ENCODE data around the gene PPL. TPM values are rescaled to one million over a fixed set of nuclear protein-coding genes. Genes with fewer than 3 reads are reported as not detected.
A peak's percentile ranks its signal among the peaks of the same experiment; 100 is the strongest.

Gene PPL
- total RNA-seq, 1 experiment from 2014 or later, result 56.4 TPM

- peak; percentile 56; the same call in 1 of the 2 replicates for TF ChIP-seq SRF (IDR thresholded peaks at IDR 0.05; ENCODE audit: low read depth)
- TF ChIP-seq MAX (IDR thresholded peaks at IDR 0.05), result peak; percentile 78
- TF ChIP-seq ZFX (IDR thresholded peaks at IDR 0.05), result no peak
Measured at GRCh38 chr16:4882633-4883285, 54.2 kb downstream of the PPL start (continued).

- Histone ChIP-seq H3K4me2 (ENCODE audit: low read length) (peak overlapping the region; percentile 55), H3K27ac (ENCODE audit: low read depth, low read length) (peak overlapping the region; percentile 45), H3K9me2 (ENCODE audit: insufficient read depth) (no peaks in the 10 kb centered on the region), H2AFZ (ENCODE audit: low read depth, low read length, poor library complexity, severe bottlenecking) (no peak overlapping the region), H3K36me3 (ENCODE audit: control insufficient read depth in 1 of 2, insufficient read depth in 2 of 2, low read length in 2 of 2) (peaks cover 31 to 52% of the 10 kb centered on the region in 2 experiments), H3K9ac (ENCODE audit: low read length) (0 out of 2 replicates have a peak overlapping the region, but pooled peaks have one; percentile 2), H3K27me3 (ENCODE audit: insufficient read depth, low read length) (no peaks in the 10 kb centered on the region), H3K4me3 (replicated peaks in 1 of 2; ENCODE audit: low read depth in 1 of 2, low read length in 2 of 2) (no peak overlapping the region), H4K20me1 (ENCODE audit: insufficient read depth) (peaks cover 8% of the 10 kb centered on the region; the same call in 1 of the 2 replicates), H3K4me1 (ENCODE audit: control insufficient read depth in 1 of 2, insufficient read depth in 2 of 2, low read length in 2 of 2) (peaks cover 21 to 27% of the 10 kb centered on the region in 2 experiments), H3K9me3 (ENCODE audit: control insufficient read depth in 1 of 2, insufficient read depth in 1 of 2, low read depth in 1 of 2, low read length in 2 of 2) (no peaks in the 10 kb centered on the region; a peak in 1 of 4 replicates), H3K79me2 (ENCODE audit: insufficient read depth, low read length) (no peaks in the 10 kb centered on the region)
- intact Hi-C loops (cut with micrococcal nuclease), result loop anchor here (1.0 to 2.0 kb wide), 2 partner anchors 63 to 75 kb away; no protein-coding TSS in a partner anchor
- no peak for TF ChIP-seq CEBPB (IDR thresholded peaks at IDR 0.05; ENCODE audit: low read depth)
- TF ChIP-seq ZBTB33 (IDR thresholded peaks at IDR 0.05; ENCODE audit: extremely low read depth, insufficient replicate concordance, low read length), result no peak
- no peak for TF ChIP-seq EZH2 (IDR thresholded peaks at IDR 0.05)
- TF ChIP-seq POLR2A (IDR thresholded peaks at IDR 0.05; ENCODE audit: borderline replicate concordance, extremely low read depth, insufficient read depth, insufficient read length), result no peak
- TF ChIP-seq ZNF274 (IDR thresholded peaks at IDR 0.05; ENCODE audit: low read depth, low read length), result no peak
- no peak for TF ChIP-seq ELF1 (IDR thresholded peaks at IDR 0.05; ENCODE audit: borderline replicate concordance, low read depth)
- TF ChIP-seq EGR1 (IDR thresholded peaks at IDR 0.05; ENCODE audit: low read depth), result no peak
- TF ChIP-seq FOSL1 (IDR thresholded peaks at IDR 0.05; ENCODE audit: low read depth), result no peak
- no peak for TF ChIP-seq MAX (IDR thresholded peaks at IDR 0.05)
- TF ChIP-seq ZFX (IDR thresholded peaks at IDR 0.05), result no peak
- no peak for TF ChIP-seq SIN3A (IDR thresholded peaks at IDR 0.05; ENCODE audit: low read depth)
- TF ChIP-seq RAD21 (IDR thresholded peaks at IDR 0.05; ENCODE audit: low read depth), result no peak; the same call in 1 of the 2 replicates
- no peak for TF ChIP-seq EZH2phosphoT487 (IDR thresholded peaks at IDR 0.05; ENCODE audit: borderline replicate concordance)
- TF ChIP-seq TCF7L2 (IDR thresholded peaks at IDR 0.05; ENCODE audit: borderline replicate concordance, extremely low read depth, insufficient read depth, insufficient read length), result no peak
- POLR2A ChIA-PET, result no interaction called here
- no TSS peak for BruUV-seq (replicated peaks)
- DNase-seq (ENCODE audit: low read depth, low spot score), result no peak
- CTCF ChIA-PET, result no interaction called here
- ATAC-seq, result no peak; the same call in 1 of the 2 replicates
- RAD21 ChIA-PET (ENCODE audit: low non-redundant PET in 1 of 2, low total read pairs in 2 of 2, uncharacterized antibody in 2 of 2, unreplicated experiment in 2 of 2), result no interaction called here
Measured at GRCh38 chr16:4882000-4882632, 54.8 kb downstream of the PPL start.
